ENCODE data around the gene WNT16. TPM values are rescaled to one million over a fixed set of nuclear protein-coding genes. Genes with fewer than 3 reads are reported as not detected.

Gene WNT16
- total RNA-seq, 2 donors from 2014 or later: 0.57 to 0.93 TPM

DNA sequence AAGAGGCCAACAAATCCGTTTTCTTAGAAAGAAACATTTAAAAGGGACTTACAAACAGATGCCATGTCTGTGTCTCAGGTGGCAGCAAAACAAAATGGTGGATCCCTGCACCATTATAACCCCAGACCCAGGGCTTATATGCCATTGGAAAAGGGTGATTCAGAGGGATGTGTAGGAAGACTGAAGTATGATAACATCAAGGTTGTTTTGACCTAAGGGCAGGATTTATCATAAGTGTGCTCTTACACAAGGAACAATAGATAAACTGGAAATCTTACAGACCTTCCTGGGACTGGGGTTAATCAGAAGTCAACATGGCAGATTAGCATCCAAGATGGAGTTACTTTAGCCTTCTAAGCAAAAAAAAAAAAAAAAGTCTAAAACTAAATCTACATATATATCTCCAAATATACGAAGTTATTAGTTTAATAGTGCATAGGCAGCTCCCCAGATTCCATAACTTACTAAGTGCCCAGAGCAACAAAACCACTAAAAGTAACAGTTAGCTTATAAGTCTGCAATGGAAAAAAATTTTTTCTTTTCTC is 34.3 kb upstream of the WNT16 start:
- Histone ChIP-seq H3K27ac (ENCODE audit: low read depth, low read length) (no peak overlapping the region), H3K4me1 (ENCODE audit: control insufficient read depth, insufficient read depth, low read length) (no peaks in the 10 kb centered on the region), H3K4me3 (ENCODE audit: low read length) (no peak overlapping the region), H3K9me3 (ENCODE audit: control insufficient read depth, low read length) (no peaks in the 10 kb centered on the region), H3K9ac (ENCODE audit: extremely low read depth, low read length, poor library complexity, severe bottlenecking) (no peak overlapping the region), H3K27me3 (ENCODE audit: control insufficient read depth, insufficient read depth, low read length, poor library complexity, severe bottlenecking) (no peaks in the 10 kb centered on the region), H3K36me3 (ENCODE audit: control insufficient read depth, insufficient read depth, low read length) (no peaks in the 10 kb centered on the region)
- Mint-ChIP-seq H3K27ac (no peak overlapping the region), H3K27me3 (ENCODE audit: insufficient read depth) (no peaks in the 10 kb centered on the region), H3K36me3 (ENCODE audit: low read depth) (no peaks in the 10 kb centered on the region), H3K9me3 (peaks cover 5% of the 10 kb centered on the region), H3K4me3 (no peak overlapping the region), H3K4me1 (no peaks in the 10 kb centered on the region)
- WGBS, 2 experiments (ENCODE audit: insufficient coverage in 1 of 2, insufficient read length in 1 of 2): 75 to 88% methylated on average over 1 to 2 of the region's 2 CpGs
- no peak for DNase-seq
- TF ChIP-seq, protein P1, sequence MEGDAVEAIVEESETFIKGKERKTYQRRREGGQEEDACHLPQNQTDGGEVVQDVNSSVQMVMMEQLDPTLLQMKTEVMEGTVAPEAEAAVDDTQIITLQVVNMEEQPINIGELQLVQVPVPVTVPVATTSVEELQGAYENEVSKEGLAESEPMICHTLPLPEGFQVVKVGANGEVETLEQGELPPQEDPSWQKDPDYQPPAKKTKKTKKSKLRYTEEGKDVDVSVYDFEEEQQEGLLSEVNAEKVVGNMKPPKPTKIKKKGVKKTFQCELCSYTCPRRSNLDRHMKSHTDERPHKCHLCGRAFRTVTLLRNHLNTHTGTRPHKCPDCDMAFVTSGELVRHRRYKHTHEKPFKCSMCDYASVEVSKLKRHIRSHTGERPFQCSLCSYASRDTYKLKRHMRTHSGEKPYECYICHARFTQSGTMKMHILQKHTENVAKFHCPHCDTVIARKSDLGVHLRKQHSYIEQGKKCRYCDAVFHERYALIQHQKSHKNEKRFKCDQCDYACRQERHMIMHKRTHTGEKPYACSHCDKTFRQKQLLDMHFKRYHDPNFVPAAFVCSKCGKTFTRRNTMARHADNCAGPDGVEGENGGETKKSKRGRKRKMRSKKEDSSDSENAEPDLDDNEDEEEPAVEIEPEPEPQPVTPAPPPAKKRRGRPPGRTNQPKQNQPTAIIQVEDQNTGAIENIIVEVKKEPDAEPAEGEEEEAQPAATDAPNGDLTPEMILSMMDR (conservative IDR thresholded peaks at IDR 0.05): no peak

DNA sequence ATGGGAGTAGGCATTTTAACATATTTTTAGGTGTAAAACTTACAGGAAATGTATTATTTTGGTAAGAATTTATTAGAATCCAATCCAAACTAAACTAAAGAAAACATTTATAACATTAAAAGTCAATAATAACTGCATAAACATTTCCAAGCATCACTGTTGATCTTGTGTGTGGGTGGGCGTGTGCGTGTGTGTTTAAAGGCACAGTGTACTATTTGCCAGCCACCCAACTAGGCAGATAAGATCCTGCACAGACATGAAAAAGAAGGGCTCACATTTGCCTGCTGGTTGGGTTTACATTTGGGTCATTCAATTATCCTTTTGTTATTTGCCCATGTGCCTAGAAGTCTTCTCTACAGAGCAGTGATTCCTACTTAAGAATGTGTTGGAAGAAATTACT is 31.0 kb upstream of the WNT16 start:
- Mint-ChIP-seq H3K4me1 (peaks cover 2% of the 10 kb centered on the region), H3K36me3 (ENCODE audit: low read depth) (no peaks in the 10 kb centered on the region), H3K27ac (no peak overlapping the region), H3K9me3 (no peaks in the 10 kb centered on the region), H3K27me3 (ENCODE audit: insufficient read depth) (no peaks in the 10 kb centered on the region), H3K4me3 (no peak overlapping the region)
- no peak overlapping the region for H3K9ac ChIP-seq (ENCODE audit: extremely low read depth, low read length, poor library complexity, severe bottlenecking)
- DNase-seq: no peak
- H3K4me1 ChIP-seq (ENCODE audit: control insufficient read depth, insufficient read depth, low read length): no peaks in the 10 kb centered on the region
- no peaks in the 10 kb centered on the region for H3K9me3 ChIP-seq (ENCODE audit: control insufficient read depth, low read length)
- H3K4me3 ChIP-seq (ENCODE audit: low read length): no peak overlapping the region
- H3K27me3 ChIP-seq (ENCODE audit: control insufficient read depth, insufficient read depth, low read length, poor library complexity, severe bottlenecking): no peaks in the 10 kb centered on the region
- H3K36me3 ChIP-seq (ENCODE audit: control insufficient read depth, insufficient read depth, low read length): no peaks in the 10 kb centered on the region
- WGBS, 2 experiments (ENCODE audit: insufficient coverage in 1 of 2, insufficient read length in 1 of 2): 90 to 94% methylated on average over 2 of the region's 2 CpGs
- TF ChIP-seq, protein P1 (conservative IDR thresholded peaks at IDR 0.05): no peak
- no peak overlapping the region for H3K27ac ChIP-seq (ENCODE audit: low read depth, low read length)

DNA sequence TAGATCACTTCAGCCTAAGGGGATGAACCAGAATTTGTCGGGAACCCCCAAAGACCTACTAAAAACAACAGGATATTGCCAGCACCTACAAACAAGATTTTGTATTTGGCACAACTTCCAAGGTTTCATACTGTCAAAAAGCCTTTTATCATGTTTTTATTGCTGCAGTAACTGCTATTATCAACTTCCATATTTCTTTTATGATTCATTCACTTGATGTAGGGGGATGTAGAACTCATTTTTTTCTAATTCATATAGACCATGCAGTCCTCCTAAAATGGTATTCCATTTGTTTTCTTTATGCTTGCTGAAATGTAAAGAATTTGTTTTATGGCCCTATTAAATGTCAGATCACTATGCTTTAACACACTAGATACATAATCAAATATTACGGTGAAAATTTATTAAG is 30.0 kb upstream of the WNT16 start:
- no peaks in the 10 kb centered on the region for H3K27me3 ChIP-seq (ENCODE audit: control insufficient read depth, insufficient read depth, low read length, poor library complexity, severe bottlenecking)
- no peaks in the 10 kb centered on the region for H3K4me1 ChIP-seq (ENCODE audit: control insufficient read depth, insufficient read depth, low read length)
- no peak for DNase-seq
- no peak overlapping the region for H3K27ac ChIP-seq (ENCODE audit: low read depth, low read length)
- Mint-ChIP-seq H3K36me3 (ENCODE audit: low read depth) (no peaks in the 10 kb centered on the region), H3K27me3 (ENCODE audit: insufficient read depth) (no peaks in the 10 kb centered on the region), H3K27ac (no peak overlapping the region), H3K4me1 (peaks cover 4% of the 10 kb centered on the region), H3K9me3 (no peaks in the 10 kb centered on the region), H3K4me3 (no peak overlapping the region)
- WGBS, 2 experiments (ENCODE audit: insufficient coverage in 1 of 2, insufficient read length in 1 of 2): 88 to 100% methylated on average over 1 of the region's 2 CpGs
- no peak overlapping the region for H3K9ac ChIP-seq (ENCODE audit: extremely low read depth, low read length, poor library complexity, severe bottlenecking)
- no peak overlapping the region for H3K4me3 ChIP-seq (ENCODE audit: low read length)
- H3K36me3 ChIP-seq (ENCODE audit: control insufficient read depth, insufficient read depth, low read length): no peaks in the 10 kb centered on the region
- H3K9me3 ChIP-seq (ENCODE audit: control insufficient read depth, low read length): no peaks in the 10 kb centered on the region
- TF ChIP-seq, protein P1 (conservative IDR thresholded peaks at IDR 0.05): no peak

Measured in endodermal cell (in vitro differentiated cells).